LNCAP (cell line): ENCODE data around the gene NRP1.

ENCODE experiments used
- CTCF ChIP-seq: fragments of 450-650 bp; IDR thresholded peaks from 2 replicates; pipeline ENCODE4 v1.5.1; 2017; ENCODE audit warnings: mild to moderate bottlenecking

The NRP1 gene

GRCh38 chr10:33152146-33152545 is 182.3 kb downstream of the NRP1 start:
- no peak for TF ChIP-seq CTCF

GRCh38 chr10:33151344-33151864 is 183.1 kb downstream of the NRP1 start:
- TF ChIP-seq CTCF = no peak

DNA sequence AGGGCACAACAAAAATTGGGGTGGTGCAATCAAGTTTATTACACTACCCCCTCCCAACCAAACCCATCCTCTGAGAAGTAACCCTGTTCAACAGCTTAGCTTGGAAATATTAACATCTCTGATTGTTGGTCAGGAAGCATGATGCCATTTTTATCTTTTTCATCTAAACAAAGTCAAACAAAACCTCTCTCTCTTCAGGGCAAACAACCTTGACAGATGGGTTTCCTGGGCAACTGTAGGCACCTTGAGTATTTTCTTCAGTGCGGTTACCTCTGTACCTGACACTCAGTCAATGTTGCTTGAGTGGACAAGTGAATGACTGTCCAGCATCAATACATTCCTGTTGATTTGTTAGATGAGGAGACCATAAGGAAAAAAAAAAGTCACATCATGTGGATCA is 183.6 kb downstream of the NRP1 start:
- no peak for TF ChIP-seq CTCF

GRCh38 chr10:33150146-33150545 is 184.3 kb downstream of the NRP1 start:
- TF ChIP-seq CTCF = no peak

GRCh38 chr10:33147013-33147310 is 187.5 kb downstream of the NRP1 start:
- TF ChIP-seq CTCF = no peak

GRCh38 chr10:33146189-33147012 is 188.1 kb downstream of the NRP1 start:
- no peak for TF ChIP-seq CTCF

DNA sequence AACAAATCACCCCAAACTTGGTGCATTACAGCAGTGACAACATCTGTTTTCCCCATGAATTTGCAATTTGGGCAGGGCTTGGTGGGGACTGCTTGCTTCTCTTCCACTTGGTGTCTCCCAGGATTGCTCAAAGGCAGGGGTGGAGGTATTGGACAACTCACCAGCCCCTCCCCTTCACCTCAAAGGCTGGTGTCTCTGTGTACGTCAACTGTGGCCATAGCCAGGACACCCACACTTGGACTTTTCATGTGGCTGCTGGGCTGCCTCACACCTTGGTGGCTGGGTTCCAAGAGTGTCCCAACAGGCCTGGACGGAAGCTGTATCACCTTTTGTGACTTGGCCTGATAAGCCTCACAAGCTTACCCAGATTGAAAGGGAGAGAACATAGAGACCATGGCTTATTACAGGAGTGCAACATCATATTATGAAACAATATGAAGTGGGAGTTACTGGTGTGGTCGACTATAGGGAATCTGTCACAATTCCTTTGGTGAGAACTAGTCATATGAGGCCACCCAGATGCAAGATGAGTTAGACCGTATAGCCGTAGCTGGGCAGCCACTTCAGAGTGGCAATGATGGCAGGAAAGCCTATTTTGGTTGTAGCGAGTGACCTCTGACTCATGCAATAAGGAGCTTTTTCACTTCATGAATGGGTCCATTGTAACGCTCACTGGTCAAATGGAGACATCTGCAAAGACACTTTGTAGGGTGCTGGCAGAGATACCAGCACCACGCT is 188.8 kb downstream of the NRP1 start:
- TF ChIP-seq CTCF = no peak
